KMS-11 (cell line): ENCODE results near the gene KRTAP6-2.

ENCODE experiments used
- H2AFZ ChIP-seq: fragments of 200-600 bp; sonication (generic); 2 replicates; pipeline ENCODE4 v1.6.1; 2016; ENCODE audit warnings: antibody characterized with exemption, mixed run types, low read depth
- H3K27ac ChIP-seq: fragments of 200-600 bp; sonication (generic); 2 replicates; pipeline ENCODE4 v1.6.1; 2016; ENCODE audit warnings: mild to moderate bottlenecking, mixed run types
- H3K27me3 ChIP-seq: fragments of 200-600 bp; sonication (generic); 2 replicates; pipeline ENCODE4 v1.6.1; 2017; ENCODE audit warnings: mild to moderate bottlenecking, low read depth, mixed run types, moderate library complexity; ENCODE audit not compliant: insufficient read depth
- H3K36me3 ChIP-seq: fragments of 200-600 bp; sonication (generic); 2 replicates; pipeline ENCODE4 v1.6.1; 2017; ENCODE audit warnings: mild to moderate bottlenecking, mixed run types; ENCODE audit not compliant: insufficient read depth
- H3K4me1 ChIP-seq: fragments of 200-600 bp; sonication (generic); 2 replicates; pipeline ENCODE4 v1.6.1; 2016; ENCODE audit warnings: mild to moderate bottlenecking, low read depth, mixed run types; ENCODE audit not compliant: poor library complexity, severe bottlenecking
- H3K4me2 ChIP-seq: fragments of 200-600 bp; sonication (generic); 2 replicates; pipeline ENCODE4 v1.7.0; 2016; ENCODE audit warnings: mild to moderate bottlenecking, mixed run types
- H3K4me3 ChIP-seq: fragments of 200-600 bp; sonication (generic); IDR thresholded peaks from 2 replicates; pipeline ENCODE4 v1.6.1; 2017; ENCODE audit warnings: low read depth, low read length, mixed read lengths; ENCODE audit not compliant: insufficient read depth
- H3K79me2 ChIP-seq: fragments of 200-600 bp; sonication (generic); 2 replicates; pipeline ENCODE4 v1.6.1; 2016; ENCODE audit warnings: low read depth, mixed run types; ENCODE audit not compliant: insufficient read depth
- H3K9ac ChIP-seq: fragments of 200-600 bp; sonication (generic); 2 replicates; pipeline ENCODE4 v1.6.1; 2016; ENCODE audit warnings: mild to moderate bottlenecking, mixed run types
- H4K20me1 ChIP-seq: fragments of 200-600 bp; sonication (generic); 2 replicates; pipeline ENCODE4 v1.6.1; 2016; ENCODE audit warnings: mild to moderate bottlenecking, mixed run types; ENCODE audit not compliant: insufficient read depth
- TF ChIP-seq, protein P1 (sequence below): fragments of 200-600 bp; sonication (generic); conservative IDR thresholded peaks from 2 replicates; pipeline ENCODE4 v1.6.1; 2017; ENCODE audit warnings: low read depth, mild to moderate bottlenecking, antibody characterized with exemption, low read length, moderate library complexity, mixed read lengths

The KRTAP6-2 gene

DNA sequence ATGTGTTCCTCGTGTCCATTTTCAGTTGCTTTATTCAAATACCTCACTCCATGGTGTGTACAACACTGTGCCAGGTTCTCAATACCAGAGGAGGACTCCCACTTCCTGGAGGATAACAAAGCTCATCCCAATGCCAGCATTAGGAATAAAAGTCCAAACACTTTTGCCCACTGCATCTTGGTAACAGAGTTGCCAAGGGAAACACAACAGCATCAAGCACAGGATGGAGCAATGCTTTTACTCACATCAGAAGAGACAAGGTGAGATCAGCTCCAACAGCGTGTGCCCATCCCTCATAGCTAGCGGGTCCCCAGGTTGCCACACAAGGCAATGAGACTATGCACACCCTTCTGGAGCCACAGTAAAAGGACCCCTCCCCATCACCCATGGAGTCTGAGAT lies 24.7 kb upstream of the KRTAP6-2 start:
- Histone ChIP-seq H3K27ac (no peak overlapping the region), H3K4me2 (no peak overlapping the region), H4K20me1 (no peaks in the 10 kb centered on the region), H2AFZ (no peak overlapping the region), H3K79me2 (no peaks in the 10 kb centered on the region), H3K36me3 (no peaks in the 10 kb centered on the region), H3K4me3 (no peak overlapping the region), H3K4me1 (no peaks in the 10 kb centered on the region), H3K9ac (no peak overlapping the region), H3K27me3 (no peaks in the 10 kb centered on the region)
- TF ChIP-seq, protein P1, sequence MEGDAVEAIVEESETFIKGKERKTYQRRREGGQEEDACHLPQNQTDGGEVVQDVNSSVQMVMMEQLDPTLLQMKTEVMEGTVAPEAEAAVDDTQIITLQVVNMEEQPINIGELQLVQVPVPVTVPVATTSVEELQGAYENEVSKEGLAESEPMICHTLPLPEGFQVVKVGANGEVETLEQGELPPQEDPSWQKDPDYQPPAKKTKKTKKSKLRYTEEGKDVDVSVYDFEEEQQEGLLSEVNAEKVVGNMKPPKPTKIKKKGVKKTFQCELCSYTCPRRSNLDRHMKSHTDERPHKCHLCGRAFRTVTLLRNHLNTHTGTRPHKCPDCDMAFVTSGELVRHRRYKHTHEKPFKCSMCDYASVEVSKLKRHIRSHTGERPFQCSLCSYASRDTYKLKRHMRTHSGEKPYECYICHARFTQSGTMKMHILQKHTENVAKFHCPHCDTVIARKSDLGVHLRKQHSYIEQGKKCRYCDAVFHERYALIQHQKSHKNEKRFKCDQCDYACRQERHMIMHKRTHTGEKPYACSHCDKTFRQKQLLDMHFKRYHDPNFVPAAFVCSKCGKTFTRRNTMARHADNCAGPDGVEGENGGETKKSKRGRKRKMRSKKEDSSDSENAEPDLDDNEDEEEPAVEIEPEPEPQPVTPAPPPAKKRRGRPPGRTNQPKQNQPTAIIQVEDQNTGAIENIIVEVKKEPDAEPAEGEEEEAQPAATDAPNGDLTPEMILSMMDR = no peak

- H3K4me2 ChIP-seq = no peak within 1 kb of the TSS
- H3K27ac ChIP-seq = no peak within 1 kb of the TSS
- H3K79me2 ChIP-seq = no peaks in the 10 kb centered on the region
- no peak within 1 kb of the TSS for H3K9ac ChIP-seq
- H3K27me3 ChIP-seq = no peaks in the 10 kb centered on the region
- no peak within 1 kb of the TSS for H3K4me3 ChIP-seq
- no peaks in the 10 kb centered on the region for H3K36me3 ChIP-seq
- TF ChIP-seq, protein P1 = no peak
- no peak within 1 kb of the TSS for H2AFZ ChIP-seq
- no peaks in the 10 kb centered on the region for H4K20me1 ChIP-seq
- no peaks in the 10 kb centered on the region for H3K4me1 ChIP-seq
These were observed 21.8 kb upstream of the KRTAP6-2 start, which contains the start of gene KRTAP20-4 for GRCh38 chr21:30620522-30620921. KRTAP20-4 (plus strand) TSS chr21:30620627.

GRCh38 chr21:30620080-30620479 lies 21.4 kb upstream of the KRTAP6-2 start:
- H3K4me1 ChIP-seq = no peaks in the 10 kb centered on the region
- H3K4me2 ChIP-seq = no peak overlapping the region
- TF ChIP-seq, protein P1 = no peak
- no peaks in the 10 kb centered on the region for H3K79me2 ChIP-seq
- no peak overlapping the region for H2AFZ ChIP-seq
- no peaks in the 10 kb centered on the region for H3K27me3 ChIP-seq
- H4K20me1 ChIP-seq = no peaks in the 10 kb centered on the region
- no peaks in the 10 kb centered on the region for H3K36me3 ChIP-seq
- no peak overlapping the region for H3K27ac ChIP-seq
- no peak overlapping the region for H3K9ac ChIP-seq
- H3K4me3 ChIP-seq = no peak overlapping the region

- Histone ChIP-seq H3K4me3 (no peak within 1 kb of the TSS), H3K4me2 (no peak within 1 kb of the TSS), H3K4me1 (peaks cover 14% of the 10 kb centered on the region), H2AFZ (no peak within 1 kb of the TSS), H3K27me3 (no peaks in the 10 kb centered on the region), H3K27ac (no peak within 1 kb of the TSS), H3K79me2 (no peaks in the 10 kb centered on the region), H4K20me1 (no peaks in the 10 kb centered on the region), H3K9ac (no peak within 1 kb of the TSS), H3K36me3 (no peaks in the 10 kb centered on the region)
- TF ChIP-seq, protein P1 = no peak
These were observed 17.4 kb upstream of the KRTAP6-2 start, which contains the start of gene KRTAP20-1 for GRCh38 chr21:30616125-30616524. KRTAP20-1 (plus strand) TSS chr21:30616425; CDS start chr21:30616455, 30 bp downstream.
